SK-N-SH treated with all-trans-retinoic acid at 6 μM for 48 hours (cell line): ENCODE measurements around the gene NMD3.

Experiments
- ARNTL ChIP-seq: fragments of 450-650 bp; formaldehyde crosslinking; IDR thresholded peaks from 2 replicates; pipeline ENCODE4 v1.5.0; 2020; ENCODE audit warnings: low read depth, mild to moderate bottlenecking, moderate library complexity, borderline replicate concordance
- BACH2 ChIP-seq: fragments of 250-450 bp; sonication (Bioruptor Pico); IDR thresholded peaks from 2 replicates; pipeline ENCODE4 v1.9.0; 2021; ENCODE audit warnings: mild to moderate bottlenecking, borderline replicate concordance
- ESRRG ChIP-seq: fragments of 250-450 bp; sonication (Bioruptor Pico); IDR thresholded peaks from 2 replicates; pipeline ENCODE4 v1.6.1; 2021; ENCODE audit warnings: mild to moderate bottlenecking
- GLIS3 ChIP-seq: fragments of 250-450 bp; sonication (Bioruptor Pico); IDR thresholded peaks from 2 replicates; pipeline ENCODE4 v1.5.0; 2020; ENCODE audit warnings: mild to moderate bottlenecking, moderate library complexity
- SNAI2 ChIP-seq: fragments of 250-450 bp; sonication (Bioruptor Pico); IDR thresholded peaks from 2 replicates; pipeline ENCODE4 v1.5.0; 2020; ENCODE audit warnings: mild to moderate bottlenecking, moderate library complexity
- ZFP30 ChIP-seq: fragments of 450-650 bp; formaldehyde crosslinking; IDR thresholded peaks from 2 replicates; pipeline ENCODE4 v1.5.0; 2022; ENCODE audit warnings: mild to moderate bottlenecking, moderate library complexity
- TF ChIP-seq, protein P1 (sequence below): fragments of 250-450 bp; sonication (Bioruptor Pico); IDR thresholded peaks from 2 replicates; pipeline ENCODE4 v1.8.0; 2020; ENCODE audit warnings: mild to moderate bottlenecking, moderate library complexity, borderline replicate concordance
- TF ChIP-seq, protein P2 (sequence below): fragments of 250-450 bp; sonication (Bioruptor Pico); IDR thresholded peaks from 2 replicates; pipeline ENCODE4 v1.5.1; 2020; ENCODE audit warnings: low read depth, mild to moderate bottlenecking, moderate library complexity
- TF ChIP-seq, protein P3 (sequence below): fragments of 250-450 bp; sonication (Bioruptor Pico); IDR thresholded peaks from 2 replicates; pipeline ENCODE4 v1.8.0; 2021; ENCODE audit warnings: low read depth, mild to moderate bottlenecking, moderate library complexity, borderline replicate concordance

DNA sequence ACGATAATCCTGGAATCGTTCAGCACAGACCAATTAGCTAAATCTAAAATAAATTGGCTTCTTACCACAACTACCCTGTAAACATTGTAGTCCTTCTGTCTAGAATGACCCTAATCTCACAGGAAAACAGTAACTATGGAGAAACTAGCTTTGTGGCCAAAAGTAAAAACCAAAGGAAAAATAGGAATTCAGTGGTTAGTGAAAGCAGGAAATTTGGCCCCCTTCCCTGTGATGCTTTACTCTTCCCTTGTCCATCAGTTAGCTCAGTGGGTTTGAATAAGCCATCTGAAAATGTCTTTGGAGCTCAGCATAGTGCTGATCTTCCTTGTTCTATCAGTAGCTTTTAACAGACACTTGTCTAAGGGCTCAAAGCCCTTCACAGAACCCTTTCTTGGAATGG lies 1.6 kb downstream of the NMD3 start:
- TF ChIP-seq, protein P1, sequence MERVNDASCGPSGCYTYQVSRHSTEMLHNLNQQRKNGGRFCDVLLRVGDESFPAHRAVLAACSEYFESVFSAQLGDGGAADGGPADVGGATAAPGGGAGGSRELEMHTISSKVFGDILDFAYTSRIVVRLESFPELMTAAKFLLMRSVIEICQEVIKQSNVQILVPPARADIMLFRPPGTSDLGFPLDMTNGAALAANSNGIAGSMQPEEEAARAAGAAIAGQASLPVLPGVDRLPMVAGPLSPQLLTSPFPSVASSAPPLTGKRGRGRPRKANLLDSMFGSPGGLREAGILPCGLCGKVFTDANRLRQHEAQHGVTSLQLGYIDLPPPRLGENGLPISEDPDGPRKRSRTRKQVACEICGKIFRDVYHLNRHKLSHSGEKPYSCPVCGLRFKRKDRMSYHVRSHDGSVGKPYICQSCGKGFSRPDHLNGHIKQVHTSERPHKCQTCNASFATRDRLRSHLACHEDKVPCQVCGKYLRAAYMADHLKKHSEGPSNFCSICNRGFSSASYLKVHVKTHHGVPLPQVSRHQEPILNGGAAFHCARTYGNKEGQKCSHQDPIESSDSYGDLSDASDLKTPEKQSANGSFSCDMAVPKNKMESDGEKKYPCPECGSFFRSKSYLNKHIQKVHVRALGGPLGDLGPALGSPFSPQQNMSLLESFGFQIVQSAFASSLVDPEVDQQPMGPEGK (CRISPR knock-in tag), result no peak
- no peak for TF ChIP-seq ESRRG (CRISPR knock-in tag)
- no peak for TF ChIP-seq ARNTL (CRISPR knock-in tag)
- no peak for TF ChIP-seq GLIS3 (CRISPR knock-in tag)
- TF ChIP-seq BACH2, result no peak
- TF ChIP-seq, protein P2, sequence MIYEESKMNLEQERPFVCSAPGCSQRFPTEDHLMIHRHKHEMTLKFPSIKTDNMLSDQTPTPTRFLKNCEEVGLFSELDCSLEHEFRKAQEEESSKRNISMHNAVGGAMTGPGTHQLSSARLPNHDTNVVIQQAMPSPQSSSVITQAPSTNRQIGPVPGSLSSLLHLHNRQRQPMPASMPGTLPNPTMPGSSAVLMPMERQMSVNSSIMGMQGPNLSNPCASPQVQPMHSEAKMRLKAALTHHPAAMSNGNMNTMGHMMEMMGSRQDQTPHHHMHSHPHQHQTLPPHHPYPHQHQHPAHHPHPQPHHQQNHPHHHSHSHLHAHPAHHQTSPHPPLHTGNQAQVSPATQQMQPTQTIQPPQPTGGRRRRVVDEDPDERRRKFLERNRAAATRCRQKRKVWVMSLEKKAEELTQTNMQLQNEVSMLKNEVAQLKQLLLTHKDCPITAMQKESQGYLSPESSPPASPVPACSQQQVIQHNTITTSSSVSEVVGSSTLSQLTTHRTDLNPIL, result no peak
- no peak for TF ChIP-seq SNAI2 (CRISPR knock-in tag)
- TF ChIP-seq ZFP30 (CRISPR knock-in tag), result no peak
- TF ChIP-seq, protein P3, sequence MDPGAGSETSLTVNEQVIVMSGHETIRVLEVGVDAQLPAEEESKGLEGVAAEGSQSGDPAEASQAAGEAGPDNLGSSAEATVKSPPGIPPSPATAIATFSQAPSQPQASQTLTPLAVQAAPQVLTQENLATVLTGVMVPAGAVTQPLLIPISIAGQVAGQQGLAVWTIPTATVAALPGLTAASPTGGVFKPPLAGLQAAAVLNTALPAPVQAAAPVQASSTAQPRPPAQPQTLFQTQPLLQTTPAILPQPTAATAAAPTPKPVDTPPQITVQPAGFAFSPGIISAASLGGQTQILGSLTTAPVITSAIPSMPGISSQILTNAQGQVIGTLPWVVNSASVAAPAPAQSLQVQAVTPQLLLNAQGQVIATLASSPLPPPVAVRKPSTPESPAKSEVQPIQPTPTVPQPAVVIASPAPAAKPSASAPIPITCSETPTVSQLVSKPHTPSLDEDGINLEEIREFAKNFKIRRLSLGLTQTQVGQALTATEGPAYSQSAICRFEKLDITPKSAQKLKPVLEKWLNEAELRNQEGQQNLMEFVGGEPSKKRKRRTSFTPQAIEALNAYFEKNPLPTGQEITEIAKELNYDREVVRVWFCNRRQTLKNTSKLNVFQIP (CRISPR knock-in tag), result no peak
